HAP-1 (cell line): ENCODE data around the gene ARX.

Experiments used
- DNase-seq, 2 experiments: peaks; one replicate each; pipeline ENCODE4 v3.0.0-alpha.2; 2016 to 2020; ENCODE audit warnings: low spot score in 2 of 2
- H3K27me3 ChIP-seq: fragments of 250-450 bp; sonication (Bioruptor Pico); 2 replicates; pipeline ENCODE4 v1.5.1; 2020; ENCODE audit warnings: low read depth, mild to moderate bottlenecking, moderate library complexity
- H3K36me3 ChIP-seq: fragments of 250-450 bp; sonication (Bioruptor Pico); replicated peaks from 2 replicates; pipeline ENCODE4 v1.5.1; 2020; ENCODE audit warnings: mild to moderate bottlenecking
- H3K4me1 ChIP-seq: fragments of 250-450 bp; sonication (Bioruptor Pico); 2 replicates; pipeline ENCODE4 v1.5.1; 2020; ENCODE audit warnings: mild to moderate bottlenecking
- H3K4me3 ChIP-seq: fragments of 250-450 bp; sonication (Bioruptor Pico); 2 replicates; pipeline ENCODE4 v1.5.1; 2020; ENCODE audit warnings: mild to moderate bottlenecking, moderate library complexity
- H3K9me3 ChIP-seq: fragments of 250-450 bp; sonication (Bioruptor Pico); 2 replicates; pipeline ENCODE4 v1.5.1; 2020; ENCODE audit warnings: mild to moderate bottlenecking, moderate library complexity
- in situ Hi-C: fragments of 300-500 bp; cut with MboI; formaldehyde crosslinking; loops from 3 replicates; pipeline ENCODE4 v1.14.3; 2020; ENCODE audit warnings: low sequenced_read_pairs, inconsistent platforms, mixed read lengths

ARX gene

GRCh38 chrX:25023908-25024307 lies 8.1 kb upstream of the ARX start:
- in situ Hi-C loops: no loop called here
- H3K9me3 ChIP-seq: no peaks in the 10 kb centered on the region
- peaks cover 5% of the 10 kb centered on the region; the same call in 1 of the 2 replicates for H3K27me3 ChIP-seq
- H3K4me3 ChIP-seq: no peak overlapping the region
- peaks cover 33% of the 10 kb centered on the region for H3K4me1 ChIP-seq
- no peak for DNase-seq
- no peaks in the 10 kb centered on the region for H3K36me3 ChIP-seq

GRCh38 chrX:25022499-25023325 lies 6.9 kb upstream of the ARX start:
- no peak for DNase-seq
- H3K27me3 ChIP-seq: peaks cover 8% of the 10 kb centered on the region; the same call in 1 of the 2 replicates
- no peak overlapping the region for H3K4me3 ChIP-seq
- in situ Hi-C loops: no loop called here
- H3K4me1 ChIP-seq: peaks cover 37% of the 10 kb centered on the region
- no peaks in the 10 kb centered on the region for H3K36me3 ChIP-seq
- no peaks in the 10 kb centered on the region for H3K9me3 ChIP-seq

GRCh38 chrX:25020905-25021449 lies 5.2 kb upstream of the ARX start:
- peaks cover 8% of the 10 kb centered on the region for H3K27me3 ChIP-seq
- peaks cover 46% of the 10 kb centered on the region for H3K4me1 ChIP-seq
- H3K4me3 ChIP-seq: peak overlapping the region; percentile 42
- in situ Hi-C loops: no loop called here
- H3K36me3 ChIP-seq: no peaks in the 10 kb centered on the region
- no peaks in the 10 kb centered on the region for H3K9me3 ChIP-seq
- peak; percentile 78 to 88 for DNase-seq

GRCh38 chrX:25020391-25020904 lies 4.7 kb upstream of the ARX start:
- in situ Hi-C loops: no loop called here
- peak overlapping the region; percentile 42 for H3K4me3 ChIP-seq
- DNase-seq: peak; percentile 32 to 67
- H3K27me3 ChIP-seq: peaks cover 8% of the 10 kb centered on the region
- H3K9me3 ChIP-seq: no peaks in the 10 kb centered on the region
- no peaks in the 10 kb centered on the region for H3K36me3 ChIP-seq
- H3K4me1 ChIP-seq: peaks cover 46% of the 10 kb centered on the region

- no peaks in the 10 kb centered on the region for H3K9me3 ChIP-seq
- H3K4me1 ChIP-seq: peaks cover 46% of the 10 kb centered on the region
- H3K27me3 ChIP-seq: peaks cover 8% of the 10 kb centered on the region
- peak; percentile 76 to 92 for DNase-seq
- in situ Hi-C loops: no loop called here
- H3K4me3 ChIP-seq: peak overlapping the region; percentile 42
- H3K36me3 ChIP-seq: no peaks in the 10 kb centered on the region
These were observed 4.1 kb upstream of the ARX start for GRCh38 chrX:25019707-25020390.

- peaks cover 8% of the 10 kb centered on the region for H3K27me3 ChIP-seq
- DNase-seq: peak in 1 of 2 experiments; percentile 58
- H3K9me3 ChIP-seq: no peaks in the 10 kb centered on the region
- no peaks in the 10 kb centered on the region for H3K36me3 ChIP-seq
- no peak overlapping the region for H3K4me3 ChIP-seq
- in situ Hi-C loops: no loop called here
- peaks cover 48% of the 10 kb centered on the region for H3K4me1 ChIP-seq
These were observed 2.9 kb upstream of the ARX start for GRCh38 chrX:25018682-25019081.

GRCh38 chrX:25017667-25018247 lies 2.0 kb upstream of the ARX start:
- peak; percentile 60 to 70 for DNase-seq
- in situ Hi-C loops: no loop called here
- H3K9me3 ChIP-seq: no peaks in the 10 kb centered on the region
- peak overlapping the region; percentile 26 for H3K4me3 ChIP-seq
- H3K27me3 ChIP-seq: peaks cover 8% of the 10 kb centered on the region
- H3K36me3 ChIP-seq: no peaks in the 10 kb centered on the region
- peaks cover 46% of the 10 kb centered on the region for H3K4me1 ChIP-seq

- DNase-seq: no peak
- peak overlapping the region; percentile 26 for H3K4me3 ChIP-seq
- in situ Hi-C loops: no loop called here
- peaks cover 12% of the 10 kb centered on the region for H3K27me3 ChIP-seq
- no peaks in the 10 kb centered on the region for H3K36me3 ChIP-seq
- H3K4me1 ChIP-seq: peaks cover 48% of the 10 kb centered on the region
- H3K9me3 ChIP-seq: no peaks in the 10 kb centered on the region
These were observed 1.3 kb upstream of the ARX start for GRCh38 chrX:25016938-25017598.

GRCh38 chrX:25016361-25016671 lies 551 bp upstream of the ARX start:
- in situ Hi-C loops: no loop called here
- no peak for DNase-seq
- H3K4me3 ChIP-seq: no peak overlapping the region
- H3K27me3 ChIP-seq: peaks cover 12% of the 10 kb centered on the region
- H3K9me3 ChIP-seq: no peaks in the 10 kb centered on the region
- peaks cover 47% of the 10 kb centered on the region for H3K4me1 ChIP-seq
- no peaks in the 10 kb centered on the region for H3K36me3 ChIP-seq

GRCh38 chrX:25014366-25014838 lies 1.4 kb downstream of the ARX start:
- peaks cover 10% of the 10 kb centered on the region for H3K27me3 ChIP-seq
- H3K9me3 ChIP-seq: no peaks in the 10 kb centered on the region
- no peaks in the 10 kb centered on the region for H3K36me3 ChIP-seq
- DNase-seq: no peak
- H3K4me1 ChIP-seq: peaks cover 32% of the 10 kb centered on the region
- in situ Hi-C loops: no loop called here
- no peak overlapping the region for H3K4me3 ChIP-seq

- DNase-seq: peak in 1 of 2 experiments; percentile 56
- peaks cover 26% of the 10 kb centered on the region for H3K4me1 ChIP-seq
- H3K27me3 ChIP-seq: peaks cover 10% of the 10 kb centered on the region
- H3K4me3 ChIP-seq: peak overlapping the region; percentile 20
- no peaks in the 10 kb centered on the region for H3K9me3 ChIP-seq
- H3K36me3 ChIP-seq: no peaks in the 10 kb centered on the region
- in situ Hi-C loops: no loop called here
These were observed 2.0 kb downstream of the ARX start for GRCh38 chrX:25013632-25014365.

GRCh38 chrX:25012793-25013631 lies 2.8 kb downstream of the ARX start:
- in situ Hi-C loops: no loop called here
- peaks cover 18% of the 10 kb centered on the region for H3K4me1 ChIP-seq
- peak in 1 of 2 experiments; percentile 73 for DNase-seq
- H3K4me3 ChIP-seq: peak overlapping the region; percentile 42
- no peaks in the 10 kb centered on the region for H3K9me3 ChIP-seq
- no peaks in the 10 kb centered on the region for H3K36me3 ChIP-seq
- peaks cover 7% of the 10 kb centered on the region for H3K27me3 ChIP-seq
